ENCODE data around the gene CRBN. TPM values are rescaled to one million over a fixed set of nuclear protein-coding genes. Genes with fewer than 3 reads are reported as not detected.

The CRBN gene
- total RNA-seq (10 to 100 TPM; 41.7 to 47.8 TPM), polyA plus RNA-seq (156 TPM)

DNA sequence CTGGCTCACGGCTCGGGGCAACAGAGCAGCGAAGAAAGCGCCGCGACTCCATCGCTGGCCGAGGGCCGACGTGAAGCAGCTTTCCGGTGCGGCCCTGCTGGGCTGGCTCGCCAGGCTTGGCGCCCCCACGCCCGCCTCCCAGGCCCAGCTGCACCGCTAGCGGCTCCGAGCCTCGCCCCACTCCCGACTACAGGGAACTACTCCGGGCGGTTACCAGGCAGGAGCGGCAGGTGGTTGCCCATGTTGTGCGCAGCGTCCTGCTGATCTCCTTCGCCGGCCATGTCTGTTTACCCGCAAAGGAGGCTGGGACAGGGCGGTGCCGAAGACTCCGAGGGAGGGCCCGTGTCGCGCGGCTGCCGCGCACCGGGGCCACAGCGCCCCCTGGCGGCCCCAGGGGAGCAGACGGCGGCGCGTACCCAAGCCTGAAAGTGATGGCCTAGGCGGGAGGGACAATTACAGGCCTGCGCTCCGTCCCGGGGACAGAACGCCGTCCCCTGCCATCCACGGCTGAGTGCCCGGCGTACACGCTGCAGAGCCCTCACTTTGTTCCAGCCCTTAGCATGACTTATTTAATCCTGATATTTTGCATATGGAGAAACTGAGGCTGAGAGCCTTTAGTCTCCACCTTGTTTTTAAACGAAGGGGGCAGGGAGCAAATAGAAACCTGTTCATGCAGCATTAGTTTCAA is at the start of gene CRBN:
Gene CRBN, minus strand, starts transcription at position 285 of the 688 bp plus-strand sequence. Its CDS starts 4 bp downstream, at position 281.
- ChIA-PET POLR2A (interaction anchor here (0.7 to 1.1 kb wide), 2 partner anchors 45 to 53 kb away, joined by 3 read pairs; partner anchors contain the start of gene TRNT1), CTCF (interaction anchor here (0.6 to 1.7 kb wide), 10 partner anchors 8 to 1959 kb away, joined by 3 to 10 read pairs (median 3); no protein-coding TSS in a partner anchor)
- Mint-ChIP-seq H3K9me3 (no peaks in the 10 kb centered on the region), H3K36me3 (peaks cover 6 to 36% (median 9%) of the 10 kb centered on the region in 3 donors), H3K4me1 (peaks cover 46 to 52% (median 50%) of the 10 kb centered on the region in 3 donors), H3K27me3 (peaks cover 0 to 4% of the 10 kb centered on the region in 2 donors), H3K4me3 (peak within 1 kb of the TSS; percentile 89 to 96 (median 93)), H3K27ac (peak within 1 kb of the TSS; percentile 86 to 98 (median 94))
- no peaks in the 10 kb centered on the region for H3K9me3 ChIP-seq (ENCODE audit: low read length)
- no peaks in the 10 kb centered on the region for H3K36me3 ChIP-seq (ENCODE audit: insufficient read depth, low read length)
- DNase-seq = peak; percentile 85 to 92 (median 86)
- peak within 1 kb of the TSS; percentile 68 for H3K4me3 ChIP-seq (ENCODE audit: low read length)
- peak within 1 kb of the TSS; percentile 88 for H3K27ac ChIP-seq (ENCODE audit: low read depth, low read length)
- no peaks in the 10 kb centered on the region for H3K27me3 ChIP-seq (ENCODE audit: insufficient read depth, low read length, poor library complexity, severe bottlenecking)
- peaks cover 48% of the 10 kb centered on the region for H3K4me1 ChIP-seq (ENCODE audit: insufficient read depth, low read length)

DNA sequence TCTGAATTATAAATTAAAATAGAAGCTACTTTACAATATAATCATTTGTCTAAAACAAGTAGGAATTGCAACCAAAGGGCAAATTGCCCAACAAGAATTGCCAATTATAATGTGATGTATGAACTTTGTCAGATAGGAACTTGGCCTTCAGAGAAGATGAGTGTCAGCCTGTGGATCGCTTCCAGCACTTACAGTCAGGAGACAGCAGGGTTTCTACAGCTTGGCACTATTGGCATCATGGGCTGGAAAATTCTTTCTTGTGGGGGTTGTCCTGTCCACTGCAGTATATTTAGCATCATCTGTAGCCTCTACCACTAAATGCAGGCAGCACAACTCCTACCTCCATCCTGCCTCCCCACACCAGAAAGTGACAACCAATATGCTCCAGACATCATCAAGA is 48.1 kb upstream of the CRBN start:
- Histone ChIP-seq H3K27ac (ENCODE audit: low read depth, low read length) (no peak overlapping the region), H3K4me1 (ENCODE audit: insufficient read depth, low read length) (no peaks in the 10 kb centered on the region), H3K27me3 (ENCODE audit: insufficient read depth, low read length, poor library complexity, severe bottlenecking) (no peaks in the 10 kb centered on the region), H3K9me3 (ENCODE audit: low read length) (no peaks in the 10 kb centered on the region), H3K4me3 (ENCODE audit: low read length) (no peak overlapping the region), H3K36me3 (ENCODE audit: insufficient read depth, low read length) (no peaks in the 10 kb centered on the region)
- Mint-ChIP-seq H3K4me1 (no peaks in the 10 kb centered on the region), H3K36me3 (peaks cover 0 to 10% (median 0%) of the 10 kb centered on the region in 3 donors), H3K27me3 (peaks cover 8 to 19% of the 10 kb centered on the region in 2 donors), H3K4me3 (no peak overlapping the region), H3K27ac (no peak overlapping the region), H3K9me3 (peaks cover 5 to 17% (median 11%) of the 10 kb centered on the region in 5 donors)
- ChIA-PET CTCF (no interaction called here), POLR2A (no interaction called here)
- no peak for DNase-seq

DNA sequence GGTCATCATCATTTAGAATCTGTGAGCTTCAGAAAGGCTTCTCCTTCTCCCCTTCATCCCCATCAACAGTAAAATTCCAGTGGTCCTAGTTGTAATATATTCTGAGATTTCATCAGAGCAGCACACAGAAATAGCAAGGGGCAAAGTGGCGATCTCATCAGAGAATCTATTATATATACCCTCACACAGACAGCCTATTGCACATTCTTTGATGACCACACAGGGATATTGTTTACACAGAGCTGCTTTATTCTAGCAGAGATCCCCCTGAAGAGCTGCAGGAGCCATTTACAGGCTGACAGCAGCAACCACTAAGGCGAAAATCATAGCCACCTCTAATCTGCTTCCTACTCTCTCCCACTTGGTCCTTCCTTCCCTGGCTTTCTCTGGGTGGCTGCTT is 42.0 kb upstream of the CRBN start:
- CTCF ChIA-PET = no interaction called here

DNA sequence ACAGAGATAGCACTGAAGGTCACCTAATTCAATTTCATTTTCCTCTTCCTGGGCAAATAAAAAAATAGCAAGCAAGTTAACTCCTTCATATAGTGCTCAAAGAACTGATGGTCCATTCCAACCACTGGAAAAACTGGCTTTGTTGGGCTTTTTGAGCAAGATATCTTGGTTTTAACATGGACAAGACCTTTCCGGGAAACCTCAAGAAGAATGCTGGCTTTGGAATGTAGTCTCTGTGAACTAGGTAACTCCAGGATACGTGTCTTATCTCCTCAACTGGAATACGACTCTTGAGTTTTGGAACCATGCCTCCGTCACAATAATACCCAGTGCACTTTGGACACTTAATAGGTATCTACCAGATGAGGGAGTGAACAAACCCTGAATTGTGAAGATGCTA is 36.9 kb upstream of the CRBN start:
- no peaks in the 10 kb centered on the region for H3K9me3 Mint-ChIP-seq
- CTCF ChIA-PET = no interaction called here
- DNase-seq = no peak
- Histone ChIP-seq H3K27ac (ENCODE audit: low read depth, low read length) (no peak overlapping the region), H3K4me3 (ENCODE audit: low read length) (no peak overlapping the region), H3K36me3 (ENCODE audit: insufficient read depth, low read length) (no peaks in the 10 kb centered on the region), H3K9me3 (ENCODE audit: low read length) (no peaks in the 10 kb centered on the region), H3K4me1 (ENCODE audit: insufficient read depth, low read length) (no peaks in the 10 kb centered on the region), H3K27me3 (ENCODE audit: insufficient read depth, low read length, poor library complexity, severe bottlenecking) (no peaks in the 10 kb centered on the region)
- POLR2A ChIA-PET = no interaction called here
- no peak overlapping the region for H3K27ac Mint-ChIP-seq
- H3K27me3 Mint-ChIP-seq = peaks cover 5 to 20% of the 10 kb centered on the region in 2 donors
- H3K36me3 Mint-ChIP-seq = no peaks in the 10 kb centered on the region
- H3K4me1 Mint-ChIP-seq = no peaks in the 10 kb centered on the region
- no peak overlapping the region for H3K4me3 Mint-ChIP-seq

More for the DNA sequence above, 42.0 kb upstream of the CRBN start:
- H3K36me3 ChIP-seq (ENCODE audit: insufficient read depth, low read length) = no peaks in the 10 kb centered on the region
- no peak overlapping the region for H3K4me3 ChIP-seq (ENCODE audit: low read length)
- no peaks in the 10 kb centered on the region for H3K36me3 Mint-ChIP-seq
- POLR2A ChIA-PET = no interaction called here
- no peaks in the 10 kb centered on the region for H3K9me3 ChIP-seq (ENCODE audit: low read length)
- no peak overlapping the region for H3K4me3 Mint-ChIP-seq
- H3K27ac ChIP-seq (ENCODE audit: low read depth, low read length) = no peak overlapping the region
- DNase-seq = no peak
- H3K27me3 ChIP-seq (ENCODE audit: insufficient read depth, low read length, poor library complexity, severe bottlenecking) = no peaks in the 10 kb centered on the region
- peak overlapping the region in 1 of 8 donors; percentile 28 for H3K27ac Mint-ChIP-seq
- no peaks in the 10 kb centered on the region for H3K4me1 ChIP-seq (ENCODE audit: insufficient read depth, low read length)
- peaks cover 12 to 21% of the 10 kb centered on the region in 2 donors for H3K27me3 Mint-ChIP-seq
- H3K4me1 Mint-ChIP-seq = no peaks in the 10 kb centered on the region
- peaks cover 0 to 3% (median 0%) of the 10 kb centered on the region in 5 donors for H3K9me3 Mint-ChIP-seq

DNA sequence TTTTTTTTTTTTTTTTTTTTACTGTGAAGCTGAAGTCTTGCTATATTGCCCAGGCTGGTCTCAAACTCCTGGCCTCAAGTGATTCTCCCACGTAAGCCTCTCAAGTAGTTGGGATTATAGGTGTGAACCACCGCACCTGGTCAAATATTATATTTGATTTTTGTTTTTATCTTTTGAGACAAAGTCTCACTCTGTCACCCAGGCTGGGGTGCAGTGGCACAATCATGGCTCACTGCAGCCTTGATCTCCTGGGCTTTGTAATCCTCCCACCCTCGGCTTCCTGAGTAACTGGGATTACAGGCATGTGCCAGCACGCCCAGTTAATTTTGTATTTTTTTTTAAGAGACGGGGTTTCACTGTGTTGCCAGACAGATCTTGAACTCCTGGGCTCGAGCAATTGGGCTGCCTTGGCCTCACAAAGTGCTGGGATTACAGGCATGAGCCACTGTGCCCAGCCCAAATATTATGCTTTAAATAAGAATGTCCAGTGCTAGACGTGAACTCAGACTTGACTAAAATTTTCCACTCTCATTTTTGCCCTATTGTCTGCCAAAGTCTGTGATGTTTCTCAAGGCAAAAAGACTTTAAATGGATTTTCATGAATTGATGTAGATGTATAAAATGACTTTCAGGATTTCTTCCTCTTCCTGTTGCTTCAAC is 33.4 kb upstream of the CRBN start:
- Mint-ChIP-seq H3K4me1 (no peaks in the 10 kb centered on the region), H3K9me3 (no peaks in the 10 kb centered on the region), H3K27me3 (peaks cover 2 to 16% of the 10 kb centered on the region in 2 donors), H3K36me3 (no peaks in the 10 kb centered on the region), H3K4me3 (no peak overlapping the region), H3K27ac (no peak overlapping the region)
- H3K27me3 ChIP-seq (ENCODE audit: insufficient read depth, low read length, poor library complexity, severe bottlenecking) = no peaks in the 10 kb centered on the region
- CTCF ChIA-PET = no interaction called here
- H3K9me3 ChIP-seq (ENCODE audit: low read length) = no peaks in the 10 kb centered on the region
- H3K27ac ChIP-seq (ENCODE audit: low read depth, low read length) = no peak overlapping the region
- DNase-seq = no peak
- H3K4me3 ChIP-seq (ENCODE audit: low read length) = no peak overlapping the region
- no peaks in the 10 kb centered on the region for H3K4me1 ChIP-seq (ENCODE audit: insufficient read depth, low read length)
- no peaks in the 10 kb centered on the region for H3K36me3 ChIP-seq (ENCODE audit: insufficient read depth, low read length)
- POLR2A ChIA-PET = no interaction called here

DNA sequence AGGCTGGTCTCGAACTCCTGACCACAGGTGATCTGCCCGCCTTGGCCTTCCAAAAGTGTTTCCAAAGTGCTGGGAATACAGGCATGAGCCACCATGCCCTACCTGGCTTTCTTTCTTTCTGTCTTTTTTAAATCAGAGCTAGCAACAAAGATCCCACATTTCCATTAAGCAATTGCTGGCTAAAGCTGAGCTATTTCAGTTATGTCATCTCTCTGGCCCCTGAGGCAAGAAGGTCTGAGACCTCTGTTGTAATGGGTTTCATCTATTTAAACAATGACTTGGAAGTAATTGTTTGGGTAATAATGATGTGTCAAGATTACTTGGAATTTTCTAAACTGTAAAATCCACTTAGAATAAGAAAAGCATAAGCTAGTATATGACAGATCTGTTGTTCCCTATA is 30.2 kb upstream of the CRBN start:
- no peaks in the 10 kb centered on the region for H3K4me1 Mint-ChIP-seq
- no peak for DNase-seq
- Histone ChIP-seq H3K27me3 (ENCODE audit: insufficient read depth, low read length, poor library complexity, severe bottlenecking) (no peaks in the 10 kb centered on the region), H3K36me3 (ENCODE audit: insufficient read depth, low read length) (no peaks in the 10 kb centered on the region), H3K4me1 (ENCODE audit: insufficient read depth, low read length) (no peaks in the 10 kb centered on the region), H3K27ac (ENCODE audit: low read depth, low read length) (no peak overlapping the region), H3K4me3 (ENCODE audit: low read length) (no peak overlapping the region), H3K9me3 (ENCODE audit: low read length) (no peaks in the 10 kb centered on the region)
- H3K9me3 Mint-ChIP-seq = no peaks in the 10 kb centered on the region
- peaks cover 0 to 5% of the 10 kb centered on the region in 2 donors for H3K27me3 Mint-ChIP-seq
- POLR2A ChIA-PET = no interaction called here
- CTCF ChIA-PET = interaction anchor here (2.5 kb wide), 1 partner anchor 8 kb away, joined by 12 read pairs; no protein-coding TSS in a partner anchor
- H3K4me3 Mint-ChIP-seq = no peak overlapping the region
- no peaks in the 10 kb centered on the region for H3K36me3 Mint-ChIP-seq
- H3K27ac Mint-ChIP-seq = no peak overlapping the region

DNA sequence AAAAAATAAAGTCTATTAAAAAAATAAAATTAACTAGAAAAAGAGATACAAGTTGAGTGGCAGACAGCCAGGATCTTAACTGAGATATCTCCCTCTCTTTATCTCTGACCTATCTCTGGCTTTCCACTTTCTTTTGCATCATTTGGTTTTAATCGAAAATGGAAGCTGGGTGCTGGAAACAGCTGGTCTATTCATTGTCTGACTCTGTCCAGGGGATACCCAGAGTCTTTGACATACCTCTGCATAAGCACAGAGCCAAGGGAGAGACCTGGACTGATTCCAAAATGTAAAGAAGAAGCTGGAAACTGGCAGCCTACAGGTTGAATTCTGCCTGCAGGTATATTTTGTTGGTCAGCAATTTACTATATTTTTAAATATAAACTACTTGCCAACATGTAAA is 29.6 kb upstream of the CRBN start:
- H3K27ac ChIP-seq (ENCODE audit: low read depth, low read length) = no peak overlapping the region
- H3K4me3 ChIP-seq (ENCODE audit: low read length) = no peak overlapping the region
- no peaks in the 10 kb centered on the region for H3K36me3 ChIP-seq (ENCODE audit: insufficient read depth, low read length)
- no peak for DNase-seq
- ChIA-PET CTCF (no interaction called here), POLR2A (no interaction called here)
- H3K9me3 Mint-ChIP-seq = no peaks in the 10 kb centered on the region
- peaks cover 0 to 5% (median 0%) of the 10 kb centered on the region in 3 donors for H3K36me3 Mint-ChIP-seq
- H3K9me3 ChIP-seq (ENCODE audit: low read length) = no peaks in the 10 kb centered on the region
- no peaks in the 10 kb centered on the region for H3K27me3 ChIP-seq (ENCODE audit: insufficient read depth, low read length, poor library complexity, severe bottlenecking)
- no peaks in the 10 kb centered on the region for H3K4me1 ChIP-seq (ENCODE audit: insufficient read depth, low read length)
- H3K4me3 Mint-ChIP-seq = no peak overlapping the region
- H3K4me1 Mint-ChIP-seq = no peaks in the 10 kb centered on the region
- H3K27ac Mint-ChIP-seq = no peak overlapping the region
- H3K27me3 Mint-ChIP-seq = peaks cover 0 to 4% of the 10 kb centered on the region in 2 donors

DNA sequence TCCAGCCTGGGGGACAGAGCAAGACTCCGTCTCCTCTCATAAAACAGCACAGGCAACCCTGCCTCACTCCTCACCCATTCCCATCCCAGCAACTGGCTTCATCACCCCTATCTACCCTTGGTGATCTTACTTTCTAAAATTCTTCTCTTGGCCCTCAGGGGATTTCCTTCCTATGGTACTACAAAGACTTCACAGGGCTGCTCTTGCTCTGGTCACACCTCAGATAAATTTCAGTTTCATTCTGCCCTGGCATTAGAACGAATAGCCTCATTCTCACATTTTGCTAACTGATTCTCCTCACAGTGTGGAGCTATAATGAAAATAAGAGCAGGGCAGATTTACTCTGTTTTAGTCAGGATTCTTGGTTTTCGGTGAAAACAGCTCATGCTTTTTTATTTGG is 22.1 kb upstream of the CRBN start:
- Mint-ChIP-seq H3K27ac (peak overlapping the region in 7 of 8 donors; percentile 18 to 85 (median 30)), H3K4me3 (peak overlapping the region in 6 of 7 donors; percentile 17 to 87 (median 43)), H3K4me1 (peaks cover 18 to 23% (median 23%) of the 10 kb centered on the region in 3 donors), H3K27me3 (peaks cover 0 to 1% of the 10 kb centered on the region in 2 donors), H3K9me3 (no peaks in the 10 kb centered on the region), H3K36me3 (peaks cover 0 to 5% (median 0%) of the 10 kb centered on the region in 3 donors)
- Histone ChIP-seq H3K9me3 (ENCODE audit: low read length) (no peaks in the 10 kb centered on the region), H3K27ac (ENCODE audit: low read depth, low read length) (no peak overlapping the region), H3K4me1 (ENCODE audit: insufficient read depth, low read length) (peaks cover 5% of the 10 kb centered on the region), H3K36me3 (ENCODE audit: insufficient read depth, low read length) (no peaks in the 10 kb centered on the region), H3K27me3 (ENCODE audit: insufficient read depth, low read length, poor library complexity, severe bottlenecking) (no peaks in the 10 kb centered on the region), H3K4me3 (ENCODE audit: low read length) (no peak overlapping the region)
- DNase-seq = no peak
- CTCF ChIA-PET = interaction anchor here (1.3 to 2.5 kb wide), 5 partner anchors 9 to 1091 kb away, joined by 3 to 12 read pairs (median 8); no protein-coding TSS in a partner anchor
- POLR2A ChIA-PET = no interaction called here
